Hippocampal formation (tissue), 2 donors: Measurements from ENCODE around the gene SLC16A5.
A peak's percentile ranks its signal among the peaks of the same experiment; 100 is the strongest.
"Not testable (repeated sequence)": the region's sequence is repeated elsewhere in the genome, so short reads cannot be mapped to it uniquely, and the experiment has no call there.

Source experiments
- DNase-seq, 2 donors: peaks; one replicate each; lab custom pipeline; 2025; lab: John Stamatoyannopoulos, UW

The SLC16A5 gene

DNA sequence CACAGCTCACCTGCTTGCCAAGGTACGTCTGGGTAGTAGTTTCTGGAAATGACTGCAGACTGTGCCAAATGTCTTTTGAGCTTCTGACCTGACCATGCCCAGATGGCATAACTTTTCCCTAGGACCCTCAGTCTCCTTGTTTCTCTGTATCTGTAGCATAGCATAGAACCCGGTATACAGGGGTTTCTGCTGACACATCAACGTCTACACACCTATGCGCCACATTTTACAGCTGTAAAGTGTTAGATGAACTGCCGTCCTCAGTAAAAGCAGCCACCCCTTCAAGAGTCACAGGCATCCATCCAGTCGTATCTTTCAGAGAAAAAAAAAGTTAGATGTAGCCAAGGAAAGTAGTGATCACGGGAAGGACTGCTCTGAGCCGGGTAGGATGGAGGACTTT lies 23.3 kb upstream of the SLC16A5 start:
- DNase-seq, result no peak

DNA sequence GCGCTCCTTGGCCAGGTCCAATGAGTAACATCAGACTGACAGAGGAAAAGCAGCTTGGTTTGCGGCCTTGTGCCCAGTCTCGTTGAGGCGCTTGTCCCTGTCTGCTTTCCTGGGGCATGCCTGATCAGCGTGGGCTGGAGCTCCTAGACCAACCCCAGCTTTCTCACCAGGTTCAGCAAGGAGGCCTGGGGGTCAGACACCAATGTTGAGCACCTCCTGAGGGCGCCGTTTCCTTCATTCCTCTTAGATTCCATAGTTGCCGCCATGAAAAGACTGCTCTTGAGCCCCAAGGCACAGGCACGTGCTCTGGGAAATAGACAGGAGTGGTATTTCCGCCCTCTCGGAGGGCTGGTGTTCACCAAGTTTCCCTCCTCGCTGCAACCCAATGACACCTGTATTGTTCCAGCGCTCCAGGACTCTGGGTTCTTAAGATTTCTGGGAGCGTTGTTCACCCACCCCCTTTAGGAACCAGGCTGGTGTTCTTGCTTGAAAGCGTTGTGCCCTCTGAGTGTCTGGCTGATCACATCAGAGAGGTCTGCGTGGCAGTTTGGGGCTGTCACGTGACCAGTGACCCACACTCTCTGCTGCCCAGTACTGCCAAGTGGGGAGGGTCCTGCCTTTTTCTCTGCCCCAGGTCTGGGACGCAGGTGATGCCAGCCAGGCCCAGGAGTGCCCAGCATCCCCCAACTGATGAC lies 22.7 kb upstream of the SLC16A5 start:
- no peak for DNase-seq

- DNase-seq, result no peak
Measured at GRCh38 chr17:75065562-75066151, 22.1 kb upstream of the SLC16A5 start.

- no peak for DNase-seq
Measured at GRCh38 chr17:75067856-75068255, 19.9 kb upstream of the SLC16A5 start.

- no peak for DNase-seq
Measured at GRCh38 chr17:75068750-75069149, 19.0 kb upstream of the SLC16A5 start.

GRCh38 chr17:75069783-75070182 lies 18.0 kb upstream of the SLC16A5 start:
- no peak for DNase-seq

- not testable (repeated sequence) for DNase-seq
Measured at GRCh38 chr17:75071478-75072271, 16.1 kb upstream of the SLC16A5 start.

DNA sequence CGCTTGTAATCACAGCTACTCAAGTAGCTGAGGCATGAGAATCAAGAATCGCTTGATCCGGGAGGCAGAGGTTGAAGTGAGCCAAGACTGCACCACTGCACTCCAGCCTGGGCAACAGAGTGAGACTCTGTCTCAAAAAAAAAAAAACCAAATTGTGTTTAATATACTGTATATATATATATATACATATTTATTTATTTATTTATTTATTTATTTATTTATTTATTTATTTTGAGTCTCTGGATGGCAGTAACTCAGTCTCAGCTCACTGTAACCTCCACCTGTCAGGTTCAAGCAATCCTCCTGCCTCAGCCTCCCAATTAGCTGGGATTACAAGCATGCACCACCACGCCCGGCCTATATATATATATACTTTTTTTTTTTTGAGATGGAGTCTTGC lies 14.8 kb upstream of the SLC16A5 start:
- not testable (repeated sequence) for DNase-seq

DNA sequence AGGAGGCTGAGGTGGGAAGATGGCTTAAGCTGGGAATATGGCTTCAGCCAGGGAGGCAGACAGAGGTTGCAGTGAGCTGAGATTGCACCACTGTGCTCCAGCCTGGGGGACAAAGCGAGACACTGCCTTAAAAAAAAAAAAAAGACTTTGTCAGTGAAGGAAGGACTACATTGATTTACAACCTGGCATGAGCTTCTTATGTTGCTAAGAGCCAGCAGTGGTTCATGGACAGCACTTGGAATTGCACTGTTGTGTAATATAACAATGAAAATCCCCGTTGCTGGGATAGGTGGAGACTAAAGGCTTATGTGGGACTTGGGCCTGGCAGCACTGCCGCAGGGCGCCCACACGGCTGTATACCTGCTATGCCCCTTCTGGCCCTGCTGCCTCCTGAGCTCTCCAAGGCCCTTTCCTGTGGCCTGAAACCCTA lies 14.1 kb upstream of the SLC16A5 start:
- DNase-seq, result no peak

GRCh38 chr17:75074532-75074931 lies 13.2 kb upstream of the SLC16A5 start:
- DNase-seq, result no peak

DNA sequence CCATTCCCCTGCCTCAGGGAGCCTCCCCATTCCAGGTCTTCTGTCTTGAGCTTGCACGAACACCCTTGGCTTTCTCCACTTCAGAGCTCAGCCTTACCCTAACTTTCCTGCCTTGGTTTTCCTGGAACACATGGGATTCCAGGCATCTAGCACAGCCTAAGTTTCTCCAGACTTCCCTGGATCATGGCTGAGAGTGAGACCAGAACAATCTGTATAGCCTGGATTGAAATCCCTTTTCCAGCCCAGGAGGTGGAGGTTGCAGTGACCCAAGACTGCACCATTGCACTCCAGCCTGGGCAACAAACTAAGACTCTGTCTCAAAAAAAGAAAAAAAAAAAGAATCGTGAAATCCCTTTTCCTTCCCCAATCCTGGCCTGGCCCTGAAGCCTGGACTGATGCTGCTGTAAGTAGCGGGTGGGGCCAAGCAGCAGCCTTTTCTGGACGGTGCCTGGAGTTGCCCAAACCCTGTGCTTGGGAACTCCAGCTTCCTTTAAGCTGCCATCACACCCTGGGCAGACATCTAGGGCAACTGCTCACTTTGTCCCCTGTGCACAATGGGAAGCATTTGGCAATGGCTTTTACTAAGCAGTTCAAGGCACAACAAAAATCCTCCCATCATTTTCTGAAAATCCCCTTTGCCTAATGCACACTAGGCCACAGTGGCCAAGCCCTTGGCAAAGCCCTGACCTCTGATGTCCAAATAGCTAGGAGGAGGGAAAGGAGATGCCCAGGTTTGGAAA lies 12.0 kb upstream of the SLC16A5 start:
- no peak for DNase-seq

GRCh38 chr17:75077072-75077495 lies 10.7 kb upstream of the SLC16A5 start:
- no peak for DNase-seq

DNA sequence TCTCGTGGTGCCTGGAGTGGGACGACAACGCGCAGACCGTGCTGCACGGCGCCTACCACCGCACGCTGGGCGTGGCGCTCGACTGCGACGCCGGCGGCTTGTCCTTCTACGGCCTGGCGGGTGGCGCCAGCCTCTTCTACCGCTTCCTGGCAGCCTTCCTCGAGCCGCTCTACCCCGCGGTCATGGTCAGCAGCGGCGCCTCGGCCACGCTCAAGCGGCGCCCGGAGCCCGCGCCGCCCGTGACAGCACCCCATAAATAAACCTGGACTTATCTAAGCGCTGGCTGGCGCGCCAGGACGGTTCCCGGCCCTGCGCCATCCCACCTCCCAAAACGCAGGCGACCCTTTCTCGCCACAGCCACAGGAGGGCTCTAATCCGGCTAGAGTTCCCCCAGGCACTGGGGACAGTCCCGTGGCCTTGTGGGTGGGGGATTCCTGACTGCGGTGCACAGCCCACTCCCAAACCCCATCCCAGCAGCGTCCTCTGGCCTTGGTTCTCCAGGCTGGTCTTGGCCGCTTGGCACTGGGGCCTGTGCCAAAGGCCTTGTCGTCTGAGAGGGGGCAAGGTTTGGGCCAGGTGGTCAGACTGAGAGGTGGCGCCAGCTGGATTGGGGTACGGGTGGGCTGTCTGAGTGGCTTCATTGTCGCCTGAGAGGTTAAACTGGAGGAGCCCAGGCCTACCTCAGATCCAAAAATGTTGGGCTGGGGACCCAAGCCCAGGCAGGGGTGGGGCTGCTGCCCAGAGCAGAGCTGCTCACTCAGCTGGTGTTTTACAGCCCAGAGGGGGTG lies 10.1 kb upstream of the SLC16A5 start:
- DNase-seq, result peak; percentile 42 to 45

GRCh38 chr17:75078284-75079022 lies 9.3 kb upstream of the SLC16A5 start:
- DNase-seq, result no peak

DNA sequence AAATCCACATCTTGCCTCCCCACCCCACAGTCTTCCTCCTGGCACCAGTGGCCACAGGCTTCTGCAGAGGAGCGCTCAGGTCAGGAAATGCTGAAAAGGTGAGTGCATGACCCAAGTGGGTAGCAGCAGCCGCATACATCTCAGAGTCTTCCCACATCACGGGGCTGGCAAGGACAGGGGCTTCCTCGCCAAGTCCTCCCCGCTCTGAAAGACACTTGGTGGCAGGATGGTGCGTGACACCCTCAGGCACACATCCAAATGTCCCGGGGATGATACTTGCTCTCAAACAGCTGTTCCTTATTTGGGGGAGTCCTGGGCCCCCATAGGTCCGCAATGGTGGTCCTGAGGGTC lies 8.8 kb upstream of the SLC16A5 start:
- no peak for DNase-seq

DNA sequence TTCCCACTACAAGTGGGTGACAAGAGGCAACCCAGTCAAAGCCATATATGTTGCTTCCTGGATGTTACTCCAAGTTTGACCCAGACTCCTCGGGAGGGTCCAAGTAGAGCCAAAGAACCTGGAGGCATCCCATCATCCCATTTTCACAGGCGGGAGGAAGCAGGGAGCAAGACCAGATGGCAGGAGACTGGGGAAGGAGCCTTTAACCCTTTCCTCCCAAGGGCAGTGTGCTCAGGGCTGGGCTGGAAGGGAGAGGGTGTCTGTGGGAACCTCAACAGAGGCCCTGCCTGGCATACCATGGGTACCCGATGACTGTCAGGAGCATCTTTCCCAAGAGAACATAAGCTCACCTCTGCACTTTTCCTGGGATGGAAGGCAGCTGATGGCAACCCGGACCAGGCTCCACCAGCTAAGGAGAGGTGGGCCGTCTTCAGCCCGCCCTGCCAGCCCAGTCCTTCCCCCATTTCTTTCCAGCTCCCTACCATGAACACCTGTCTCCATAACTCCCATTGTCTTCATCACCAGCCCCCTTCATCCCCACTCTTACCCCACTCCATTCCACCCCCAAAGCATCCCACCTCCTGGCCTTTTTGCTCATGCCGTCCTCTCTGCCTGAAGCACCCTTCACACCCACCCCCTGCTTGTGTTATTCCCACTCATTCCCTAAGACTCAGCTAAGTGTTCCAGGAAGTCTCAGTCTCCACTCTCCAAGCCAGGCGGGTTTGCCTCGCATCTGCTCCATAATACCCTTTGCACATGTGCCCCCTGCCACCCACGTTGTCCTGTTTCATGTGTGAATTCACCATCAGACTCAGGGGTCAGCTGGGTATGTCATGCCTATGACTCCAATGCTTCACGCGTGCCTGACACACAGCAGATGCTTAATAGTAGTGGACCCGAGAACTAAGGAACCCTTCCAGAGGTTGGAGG lies 5.9 kb upstream of the SLC16A5 start:
- no peak for DNase-seq

GRCh38 chr17:75082683-75083082 lies 5.1 kb upstream of the SLC16A5 start:
- no peak for DNase-seq

GRCh38 chr17:75084039-75084660 lies 3.6 kb upstream of the SLC16A5 start:
- DNase-seq, result no peak

DNA sequence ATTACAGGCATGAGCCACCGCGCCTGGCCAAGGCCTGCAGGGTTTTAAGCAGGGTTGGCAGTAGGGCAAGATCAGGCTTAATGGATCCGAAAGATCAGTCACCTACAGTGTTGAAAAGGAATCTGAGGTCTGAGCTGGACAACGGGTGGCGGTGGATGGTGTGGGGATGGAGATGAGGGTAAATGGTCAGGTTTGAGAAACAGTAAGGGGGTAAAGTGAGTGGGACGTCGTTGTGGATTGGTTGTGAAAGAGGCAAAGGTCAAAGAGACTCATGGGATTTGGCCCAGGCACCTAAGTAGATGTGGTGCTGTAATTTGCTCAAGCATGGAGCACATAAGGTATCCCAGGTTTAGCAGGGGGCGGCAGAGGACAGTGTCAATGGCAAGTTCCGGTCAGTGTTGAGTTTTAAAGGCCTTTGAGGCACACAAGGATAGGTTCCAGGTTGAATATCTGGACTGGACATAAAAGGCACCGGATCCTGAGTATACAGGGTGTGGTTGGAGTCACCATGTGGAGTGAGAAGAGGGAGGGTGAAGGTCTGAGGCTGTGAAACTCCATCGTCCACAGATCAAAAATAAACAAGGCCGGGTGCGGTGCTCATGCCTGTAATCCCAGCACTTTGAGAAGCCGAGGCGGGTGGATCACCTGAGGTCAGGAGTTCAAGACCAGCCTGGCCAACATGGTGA lies 1.1 kb upstream of the SLC16A5 start:
- DNase-seq, result no peak
